PC-3 (cell line): ENCODE measurements around the gene EXOSC2. TPM values are rescaled to one million over a fixed set of nuclear protein-coding genes. Genes with fewer than 3 reads are reported as not detected.
A peak's percentile ranks its signal among the peaks of the same experiment; 100 is the strongest.

ENCODE experiments used
- ATAC-seq: fragments of 200-7000 bp; cut with Tn5 transposase; 2 replicates; pipeline ENCODE4 v1.9.1; 2020; ENCODE audit warnings: mild to moderate bottlenecking, moderate library complexity
- BruUV-seq: library from RNA; stranded (reverse); fragments of 400-500 nt; replicated peaks from 2 replicates; lab custom pipeline; 2021; lab: Mats Ljungman, UMichigan
- CTCF ChIA-PET: fragments of 300-600 bp; sonication (Branson Sonifier 250); formaldehyde crosslinking; loops from one replicate; lab custom pipeline; 2022; ENCODE audit warnings: antibody characterized with exemption; lab: Charles Lee
- POLR2A ChIA-PET: fragments of 300-600 bp; sonication (Branson Sonifier 250); formaldehyde crosslinking; loops from one replicate; lab custom pipeline; 2022; ENCODE audit warnings: antibody characterized with exemption; ENCODE audit not compliant: unreplicated experiment; lab: Charles Lee
- DNase-seq: peaks from one replicate; pipeline ENCODE4 v3.0.0-alpha.2; 2015
- H2AFZ ChIP-seq: fragments of 300-600 bp; sonication (generic); 2 replicates; pipeline ENCODE4 v1.6.0; 2016; ENCODE audit warnings: antibody characterized with exemption, low read length
- H3F3A ChIP-seq: fragments of 300-600 bp; sonication (generic); one replicate; pipeline ENCODE4 v1.6.0; 2017; ENCODE audit warnings: antibody characterized with exemption, low read length, control low read depth, mild to moderate bottlenecking; ENCODE audit not compliant: unreplicated experiment
- H3K27ac ChIP-seq: fragments of 300-600 bp; sonication (generic); 2 replicates; pipeline ENCODE4 v1.5.1; 2016; ENCODE audit warnings: mild to moderate bottlenecking, low read length
- H3K27me3 ChIP-seq: fragments of 300-600 bp; sonication (generic); 2 replicates; pipeline ENCODE4 v1.6.1; 2016; ENCODE audit warnings: low read length, mixed read lengths
- H3K36me3 ChIP-seq: fragments of 300-600 bp; sonication (generic); 2 replicates; pipeline ENCODE4 v1.6.1; 2016; ENCODE audit warnings: low read depth, mixed run types, low read length, mixed read lengths
- H3K4me1 ChIP-seq: fragments of 300-600 bp; sonication (generic); 2 replicates; pipeline ENCODE4 v1.5.1; 2016; ENCODE audit warnings: low read length; ENCODE audit not compliant: insufficient read depth
- H3K4me2 ChIP-seq: fragments of 300-600 bp; sonication (generic); 2 replicates; pipeline ENCODE4 v1.6.0; 2016; ENCODE audit warnings: low read length
- H3K4me3 ChIP-seq: fragments of 300-600 bp; sonication (generic); 2 replicates; pipeline ENCODE4 v1.5.1; 2016; ENCODE audit warnings: mild to moderate bottlenecking, low read length, mixed read lengths
- H3K79me2 ChIP-seq: fragments of 300-600 bp; sonication (generic); 2 replicates; pipeline ENCODE4 v1.6.1; 2017; ENCODE audit warnings: low read length, mixed read lengths
- H3K9ac ChIP-seq: fragments of 300-600 bp; sonication (generic); 2 replicates; pipeline ENCODE4 v1.6.0; 2016; ENCODE audit warnings: mild to moderate bottlenecking, low read length
- H3K9me2 ChIP-seq: fragments of 300-600 bp; sonication (generic); replicated peaks from 2 replicates; pipeline ENCODE4 v1.6.1; 2016; ENCODE audit warnings: mixed run types, low read length, mixed read lengths
- H3K9me3 ChIP-seq: fragments of 300-600 bp; sonication (generic); 2 replicates; pipeline ENCODE4 v1.6.1; 2016; ENCODE audit warnings: low read length, mixed read lengths
- H4K20me1 ChIP-seq: fragments of 300-600 bp; sonication (generic); 2 replicates; pipeline ENCODE4 v1.6.1; 2016; ENCODE audit warnings: low read length, mixed read lengths
- CTCF ChIP-seq: fragments of 300-600 bp; sonication (generic); conservative IDR thresholded peaks from 2 replicates; pipeline ENCODE4 v1.5.1; 2017; ENCODE audit warnings: antibody characterized with exemption, low read depth, mild to moderate bottlenecking, low read length
- EZH2 ChIP-seq: fragments of 300-600 bp; sonication (generic); IDR thresholded peaks from one replicate; pipeline ENCODE4 v1.6.1; 2017; ENCODE audit warnings: antibody characterized with exemption, mild to moderate bottlenecking, low read length; ENCODE audit not compliant: unreplicated experiment
- EZH2phosphoT487 ChIP-seq: fragments of 300-600 bp; sonication (generic); IDR thresholded peaks from 2 replicates; pipeline ENCODE4 v1.6.1; 2018; ENCODE audit warnings: mild to moderate bottlenecking, antibody characterized with exemption, low read length, borderline replicate concordance
- intact Hi-C: fragments of 100-400 bp; cut with micrococcal nuclease; formaldehyde crosslinking; loops from 2 replicates; pipeline ENCODE4 v1.9.0; 2023
- total RNA-seq: library from RNA; depleted of rRNA; stranded (reverse); fragments of >200 nt; gene quantifications from 2 replicates; pipeline ENCODE4 v1.2.3, GENCODE V29; 2014

EXOSC2 gene
- total RNA-seq, 1 experiment from 2014 or later, result 33.5 TPM

- ChIA-PET POLR2A (no interaction called here), CTCF (no interaction called here)
- Histone ChIP-seq H3F3A (no peaks in the 10 kb centered on the region), H3K36me3 (no peaks in the 10 kb centered on the region), H4K20me1 (no peaks in the 10 kb centered on the region), H3K27ac (no peak overlapping the region), H3K9ac (no peak overlapping the region), H3K4me1 (peaks cover 7% of the 10 kb centered on the region; the same call in 1 of the 2 replicates), H3K9me2 (no peaks in the 10 kb centered on the region), H3K9me3 (no peaks in the 10 kb centered on the region), H2AFZ (no peak overlapping the region), H3K4me3 (no peak overlapping the region), H3K27me3 (no peaks in the 10 kb centered on the region), H3K4me2 (no peak overlapping the region), H3K79me2 (peaks cover 33% of the 10 kb centered on the region)
- intact Hi-C loops, result no loop called here
- TF ChIP-seq CTCF (no peak), EZH2phosphoT487 (no peak), EZH2 (no peak)
- ATAC-seq, result no peak
- BruUV-seq, result no TSS peak
- DNase-seq, result no peak
These were observed 47.4 kb downstream of the EXOSC2 start for GRCh38 chr9:130741024-130741305.

DNA sequence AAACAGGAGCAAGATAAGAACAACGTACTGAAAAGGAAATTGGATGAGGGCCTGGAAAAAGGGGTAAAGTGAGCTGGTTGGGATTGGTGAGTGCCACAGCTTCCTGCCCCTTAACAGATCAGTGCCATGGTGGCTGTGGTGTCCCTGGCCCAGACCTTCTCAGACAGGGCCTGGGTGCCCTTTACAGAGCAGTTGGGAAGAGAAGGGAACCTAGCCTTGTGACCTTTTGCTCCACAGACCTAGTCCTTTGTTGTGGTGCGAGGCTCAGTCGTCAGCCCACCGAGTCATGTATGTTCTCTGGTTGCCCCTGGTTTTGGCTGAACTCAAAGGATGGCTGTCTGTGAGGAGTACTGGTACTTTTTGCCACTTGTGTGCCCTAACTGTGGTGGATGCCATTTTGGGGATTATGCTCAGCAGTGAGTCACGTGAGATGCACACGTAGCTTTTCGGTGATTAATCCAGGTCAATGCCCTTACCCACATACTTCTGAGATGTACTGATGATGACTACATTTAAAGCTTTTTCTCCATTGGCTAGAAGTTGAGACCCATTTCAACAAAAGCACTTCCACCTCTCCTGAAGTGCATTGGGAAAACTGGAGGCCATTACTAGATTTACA, 48.4 kb downstream of the EXOSC2 start:
- Histone ChIP-seq H3K27ac (peak overlapping the region; percentile 52), H3K4me1 (peaks cover 7% of the 10 kb centered on the region; the same call in 1 of the 2 replicates), H3K9me2 (no peaks in the 10 kb centered on the region), H3K4me2 (peak overlapping the region; percentile 23; the same call in 1 of the 2 replicates), H2AFZ (no peak overlapping the region), H3K36me3 (no peaks in the 10 kb centered on the region), H3K4me3 (no peak overlapping the region), H3K27me3 (no peaks in the 10 kb centered on the region), H3F3A (no peaks in the 10 kb centered on the region), H3K9me3 (no peaks in the 10 kb centered on the region), H3K9ac (no peak overlapping the region; the same call in 1 of the 2 replicates), H4K20me1 (no peaks in the 10 kb centered on the region), H3K79me2 (peaks cover 33% of the 10 kb centered on the region)
- ChIA-PET CTCF (interaction anchor here (0.8 kb wide), 1 partner anchor 128 kb away, joined by 3 read pairs; no protein-coding TSS in a partner anchor), POLR2A (no interaction called here)
- intact Hi-C loops, result no loop called here
- ATAC-seq, result peak; percentile 37
- BruUV-seq, result no TSS peak
- TF ChIP-seq CTCF, result no peak
- no peak for TF ChIP-seq EZH2phosphoT487
- TF ChIP-seq EZH2, result no peak
- peak; percentile 62 for DNase-seq

DNA sequence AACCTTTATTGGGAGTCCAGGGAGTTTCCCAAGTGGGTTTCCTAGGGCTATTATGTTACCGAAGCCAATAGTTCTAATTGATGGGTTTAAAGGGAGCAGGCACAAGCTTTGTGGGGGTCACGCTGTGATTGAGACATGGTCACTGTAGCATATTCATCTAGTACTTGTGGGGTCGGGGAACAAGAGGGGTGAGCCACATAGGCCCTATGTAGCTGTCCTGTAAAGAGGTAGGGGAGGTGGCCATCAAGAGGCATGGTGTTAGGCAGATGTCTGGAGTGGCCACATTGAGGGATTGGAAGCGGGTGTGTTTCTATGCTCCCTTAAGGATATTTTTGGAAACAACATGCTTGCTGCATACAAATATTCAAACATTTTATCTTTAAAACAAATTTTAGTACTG, 50.1 kb downstream of the EXOSC2 start:
- H3K9ac ChIP-seq, result no peak overlapping the region
- no peaks in the 10 kb centered on the region for H3F3A ChIP-seq
- peaks cover 7% of the 10 kb centered on the region; the same call in 1 of the 2 replicates for H3K4me1 ChIP-seq
- POLR2A ChIA-PET, result no interaction called here
- no TSS peak for BruUV-seq
- TF ChIP-seq CTCF (no peak), EZH2 (no peak), EZH2phosphoT487 (no peak)
- no peak overlapping the region for H3K27ac ChIP-seq
- H3K4me3 ChIP-seq, result no peak overlapping the region
- H3K36me3 ChIP-seq, result no peaks in the 10 kb centered on the region
- no peak overlapping the region for H3K4me2 ChIP-seq
- ATAC-seq (no peak), DNase-seq (no peak)
- H2AFZ ChIP-seq, result no peak overlapping the region
- intact Hi-C loops, result no loop called here
- H4K20me1 ChIP-seq, result no peaks in the 10 kb centered on the region
- CTCF ChIA-PET, result no interaction called here
- peaks cover 32% of the 10 kb centered on the region for H3K79me2 ChIP-seq
- H3K9me3 ChIP-seq, result no peaks in the 10 kb centered on the region
- no peaks in the 10 kb centered on the region for H3K27me3 ChIP-seq
- no peaks in the 10 kb centered on the region for H3K9me2 ChIP-seq
